ENCODE data around the gene CACNA1G.

CACNA1G gene

DNA sequence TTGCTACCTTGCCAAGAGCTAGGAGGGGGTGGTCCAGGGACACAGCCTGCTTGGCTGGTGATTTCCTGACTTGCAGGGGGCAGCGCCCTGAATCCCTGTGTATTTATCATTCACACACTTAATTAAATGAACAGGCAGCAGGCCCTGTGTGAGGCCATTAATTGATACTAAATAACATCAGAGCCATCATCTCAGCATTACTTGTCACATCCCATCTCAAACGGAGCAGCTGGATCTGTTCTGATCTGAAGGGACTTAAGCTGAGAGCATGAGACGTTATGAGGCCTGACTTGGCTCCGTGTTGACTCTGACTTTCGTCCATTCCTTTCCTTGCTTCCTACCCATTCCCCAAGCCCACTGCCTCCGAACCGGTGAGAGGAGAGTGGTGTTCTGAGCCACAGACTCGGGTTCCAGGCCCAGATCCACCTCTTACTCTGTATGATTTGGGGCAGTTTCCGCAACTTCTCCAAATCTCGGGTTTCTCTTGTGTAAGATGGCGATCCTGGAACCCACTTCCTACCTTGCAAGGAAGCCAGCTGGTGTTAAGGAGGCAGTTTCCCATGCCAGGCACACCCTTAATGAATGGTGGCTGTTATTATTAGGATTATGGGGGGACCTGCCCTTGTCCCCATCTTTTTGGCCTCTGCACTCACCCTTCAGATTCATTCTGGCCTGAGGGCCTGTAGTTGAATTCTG is 33.8 kb downstream of the CACNA1G start:
- H3K9me3 Mint-ChIP-seq = no peaks in the 10 kb centered on the region
- H3K4me1 Mint-ChIP-seq = no peaks in the 10 kb centered on the region
- H3K27ac Mint-ChIP-seq = no peak overlapping the region
- H3K36me3 Mint-ChIP-seq = no peaks in the 10 kb centered on the region
- ATAC-seq (no peak), DNase-seq (ENCODE audit: low spot score in 2 of 2) (no peak)
- no peak overlapping the region for H3K4me3 Mint-ChIP-seq

DNA sequence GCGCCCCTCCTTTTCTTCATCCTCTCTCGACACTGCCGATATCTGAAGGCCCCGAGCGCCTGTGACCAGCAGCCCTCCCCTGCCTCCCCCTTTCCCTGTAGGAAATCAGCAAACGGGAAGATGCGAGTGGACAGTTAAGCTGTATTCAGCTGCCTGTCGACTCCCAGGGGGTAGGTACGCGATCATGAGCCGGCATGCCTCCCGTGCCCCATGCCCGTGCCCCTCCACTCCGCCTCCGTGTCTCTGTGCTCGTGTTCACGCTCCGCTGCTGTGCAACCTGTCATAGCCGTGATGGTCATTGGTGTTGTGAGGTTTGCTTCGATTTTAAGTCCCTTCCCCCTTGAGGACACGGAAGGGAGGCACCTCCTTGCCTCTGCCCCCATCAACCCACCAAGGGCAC is 34.4 kb downstream of the CACNA1G start:
- no peak overlapping the region for H3K27ac Mint-ChIP-seq
- no peak overlapping the region for H3K4me3 Mint-ChIP-seq
- no peaks in the 10 kb centered on the region for H3K36me3 Mint-ChIP-seq
- H3K9me3 Mint-ChIP-seq = no peaks in the 10 kb centered on the region
- no peak for DNase-seq (ENCODE audit: low spot score in 2 of 2)
- ATAC-seq = no peak
- no peaks in the 10 kb centered on the region for H3K4me1 Mint-ChIP-seq

DNA sequence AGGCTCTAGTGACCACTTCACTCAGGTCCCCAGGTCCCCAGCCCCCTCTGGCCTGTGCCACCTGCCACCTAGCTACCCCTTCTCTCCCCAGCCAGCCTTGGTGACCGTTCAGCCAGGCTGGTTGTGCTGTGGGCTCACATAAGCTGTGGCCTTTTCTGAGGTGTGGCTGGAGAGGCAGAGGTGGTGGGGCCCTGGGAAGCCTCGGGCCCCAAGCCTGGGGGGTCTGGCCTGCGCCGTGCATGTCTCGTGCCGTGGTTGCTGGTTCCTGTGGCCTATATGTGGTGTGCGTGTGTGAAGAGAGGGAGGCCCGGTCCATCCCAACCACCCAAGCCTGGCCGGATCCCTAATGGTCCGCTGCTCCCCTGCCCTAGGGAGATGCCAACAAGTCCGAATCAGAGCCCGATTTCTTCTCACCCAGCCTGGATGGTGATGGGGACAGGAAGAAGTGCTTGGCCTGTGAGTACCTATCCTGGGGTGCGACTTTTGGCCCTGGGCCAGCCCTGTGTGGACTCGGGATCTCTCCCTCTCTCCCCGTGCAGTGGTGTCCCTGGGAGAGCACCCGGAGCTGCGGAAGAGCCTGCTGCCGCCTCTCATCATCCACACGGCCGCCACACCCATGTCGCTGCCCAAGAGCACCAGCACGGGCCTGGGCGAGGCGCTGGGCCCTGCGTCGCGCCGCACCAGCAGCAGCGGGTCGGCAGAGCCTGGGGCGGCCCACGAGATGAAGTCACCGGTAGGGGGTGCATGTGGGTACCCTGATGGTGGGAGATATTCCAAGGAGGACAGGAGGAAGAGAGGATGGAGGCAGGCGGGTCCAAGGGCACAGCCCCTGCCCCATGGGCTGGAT is 35.9 kb downstream of the CACNA1G start:
- Mint-ChIP-seq H3K27ac (no peak overlapping the region), H3K4me3 (no peak overlapping the region), H3K9me3 (no peaks in the 10 kb centered on the region), H3K4me1 (no peaks in the 10 kb centered on the region), H3K36me3 (no peaks in the 10 kb centered on the region)
- DNase-seq (ENCODE audit: low spot score in 2 of 2) (no peak), ATAC-seq (no peak)

DNA sequence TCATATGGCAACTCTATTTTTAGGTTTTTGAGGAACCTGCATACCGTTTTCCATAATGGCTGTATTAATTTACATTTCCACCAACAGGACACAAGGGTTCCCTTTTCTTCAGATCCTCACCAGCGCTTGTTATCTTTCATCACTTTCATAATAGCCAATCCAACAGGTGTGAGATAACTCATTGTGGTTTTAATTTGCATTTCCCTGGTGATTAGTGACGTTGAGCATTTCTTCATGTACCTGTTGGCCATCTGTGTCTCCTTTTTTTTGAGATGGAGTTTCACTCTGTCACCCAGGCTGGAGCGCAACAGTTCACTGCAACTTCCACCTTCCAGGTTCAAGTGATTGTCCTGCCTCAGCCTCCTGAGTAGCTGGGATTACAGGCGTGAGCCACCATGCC is 38.0 kb downstream of the CACNA1G start:
- ATAC-seq = no peak
- Mint-ChIP-seq H3K27ac (no peak overlapping the region), H3K36me3 (no peaks in the 10 kb centered on the region), H3K9me3 (no peaks in the 10 kb centered on the region), H3K4me1 (no peaks in the 10 kb centered on the region), H3K4me3 (no peak overlapping the region)
- no peak for DNase-seq (ENCODE audit: low spot score in 2 of 2)

DNA sequence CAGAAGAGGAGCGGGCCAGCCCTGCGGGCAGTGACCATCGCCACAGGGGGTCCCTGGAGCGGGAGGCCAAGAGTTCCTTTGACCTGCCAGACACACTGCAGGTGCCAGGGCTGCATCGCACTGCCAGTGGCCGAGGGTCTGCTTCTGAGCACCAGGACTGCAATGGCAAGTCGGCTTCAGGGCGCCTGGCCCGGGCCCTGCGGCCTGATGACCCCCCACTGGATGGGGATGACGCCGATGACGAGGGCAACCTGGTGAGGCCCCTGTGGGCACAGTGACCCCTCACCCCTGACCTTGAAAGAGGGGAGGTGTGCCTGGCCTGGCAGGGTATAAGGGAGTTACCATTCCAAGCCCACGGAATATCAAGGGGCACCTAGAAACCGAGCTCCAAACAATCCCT is 39.1 kb downstream of the CACNA1G start:
- Mint-ChIP-seq H3K9me3 (no peaks in the 10 kb centered on the region), H3K4me1 (no peaks in the 10 kb centered on the region), H3K36me3 (no peaks in the 10 kb centered on the region), H3K4me3 (no peak overlapping the region), H3K27ac (no peak overlapping the region)
- DNase-seq (ENCODE audit: low spot score in 2 of 2) (no peak), ATAC-seq (no peak)

DNA sequence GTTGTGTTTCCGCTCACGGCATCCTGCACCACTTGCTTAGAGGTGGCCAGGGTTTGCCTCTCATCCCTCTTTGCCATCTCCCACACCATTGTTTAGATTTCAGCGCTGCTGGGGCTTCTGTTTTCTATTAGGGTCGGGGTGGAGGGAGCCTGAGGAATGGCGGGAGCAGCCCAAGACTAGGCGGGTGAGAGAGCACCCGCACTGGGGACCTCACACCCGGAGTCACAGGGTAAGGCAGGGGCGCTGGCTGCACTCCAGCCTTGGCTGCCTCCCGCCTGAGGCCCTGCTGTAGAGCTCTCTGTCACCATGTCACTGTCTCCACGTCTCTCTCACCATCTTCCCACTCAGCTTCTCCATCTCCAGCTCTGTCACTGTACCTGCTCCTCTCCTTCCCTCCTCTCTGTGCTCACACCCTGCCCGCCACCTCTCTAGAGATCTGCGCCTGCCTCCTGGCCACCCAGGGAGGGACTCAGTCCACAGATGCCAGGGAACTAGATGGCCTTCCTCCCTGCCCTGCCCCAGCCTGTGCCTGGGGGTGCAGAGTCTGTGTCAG is 41.4 kb downstream of the CACNA1G start:
- Mint-ChIP-seq H3K4me3 (no peak overlapping the region), H3K4me1 (no peaks in the 10 kb centered on the region), H3K36me3 (no peaks in the 10 kb centered on the region), H3K27ac (no peak overlapping the region), H3K9me3 (no peaks in the 10 kb centered on the region)
- ATAC-seq (no peak), DNase-seq (ENCODE audit: low spot score in 2 of 2) (no peak)

DNA sequence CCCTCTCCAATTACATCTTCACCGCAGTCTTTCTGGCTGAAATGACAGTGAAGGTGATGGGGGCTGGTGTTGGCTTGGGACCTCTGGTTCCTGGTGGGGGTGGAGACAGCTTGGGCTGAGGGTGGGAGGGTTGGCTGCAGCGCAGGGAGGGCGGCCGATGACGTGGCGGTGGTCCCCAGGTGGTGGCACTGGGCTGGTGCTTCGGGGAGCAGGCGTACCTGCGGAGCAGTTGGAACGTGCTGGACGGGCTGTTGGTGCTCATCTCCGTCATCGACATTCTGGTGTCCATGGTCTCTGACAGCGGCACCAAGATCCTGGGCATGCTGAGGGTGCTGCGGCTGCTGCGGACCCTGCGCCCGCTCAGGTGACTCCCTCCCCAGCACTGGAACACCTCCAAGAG is 42.3 kb downstream of the CACNA1G start:
- H3K27ac Mint-ChIP-seq = no peak overlapping the region
- no peak overlapping the region for H3K4me3 Mint-ChIP-seq
- H3K36me3 Mint-ChIP-seq = no peaks in the 10 kb centered on the region
- DNase-seq (ENCODE audit: low spot score in 2 of 2) (no peak), ATAC-seq (no peak)
- no peaks in the 10 kb centered on the region for H3K9me3 Mint-ChIP-seq
- no peaks in the 10 kb centered on the region for H3K4me1 Mint-ChIP-seq

DNA sequence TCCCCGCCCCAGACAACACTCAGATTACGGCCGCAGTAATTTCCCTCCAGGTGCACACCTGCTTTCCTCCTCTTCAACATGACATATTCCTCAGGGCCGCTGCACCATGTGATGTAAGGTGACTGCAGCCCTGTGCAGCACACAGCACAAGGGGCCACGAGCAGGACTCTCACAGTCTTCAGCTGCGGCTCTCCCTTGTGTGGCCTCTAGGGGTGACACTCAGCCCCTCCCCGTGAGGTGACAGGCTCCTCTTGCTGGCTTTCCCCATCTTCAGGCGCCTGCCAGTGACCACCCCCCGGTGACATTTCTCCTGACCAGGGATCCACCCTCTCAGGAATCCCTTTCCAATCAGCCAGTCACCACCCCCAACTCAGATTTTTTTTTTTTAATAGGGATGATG is 42.8 kb downstream of the CACNA1G start:
- Mint-ChIP-seq H3K4me3 (no peak overlapping the region), H3K27ac (no peak overlapping the region), H3K36me3 (no peaks in the 10 kb centered on the region), H3K9me3 (no peaks in the 10 kb centered on the region), H3K4me1 (no peaks in the 10 kb centered on the region)
- DNase-seq (ENCODE audit: low spot score in 2 of 2) = no peak
- ATAC-seq = peak; percentile 29

DNA sequence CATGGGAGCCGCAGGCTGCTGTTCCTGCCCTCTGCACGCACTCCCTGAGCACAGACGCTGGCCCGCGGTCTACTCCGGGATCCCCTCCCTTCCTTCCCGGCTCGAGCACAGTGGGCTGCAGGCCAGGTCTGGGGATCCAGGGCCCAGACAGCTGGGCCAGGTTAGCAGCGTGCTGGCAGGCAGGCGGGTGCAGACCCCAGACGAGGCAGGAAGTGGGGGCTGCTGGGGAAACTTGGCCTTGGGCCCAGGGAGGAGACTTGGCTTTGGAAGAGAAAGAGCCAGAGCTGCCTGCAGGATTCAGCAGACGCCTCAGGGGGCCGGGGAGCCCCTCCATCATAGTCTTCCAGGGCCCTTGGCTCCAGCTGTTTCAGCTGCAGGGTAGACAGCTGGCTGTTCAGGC is 44.0 kb downstream of the CACNA1G start:
- Mint-ChIP-seq H3K27ac (no peak overlapping the region), H3K4me1 (no peaks in the 10 kb centered on the region), H3K4me3 (no peak overlapping the region), H3K9me3 (no peaks in the 10 kb centered on the region), H3K36me3 (no peaks in the 10 kb centered on the region)
- DNase-seq (ENCODE audit: low spot score in 2 of 2) (no peak), ATAC-seq (no peak)

DNA sequence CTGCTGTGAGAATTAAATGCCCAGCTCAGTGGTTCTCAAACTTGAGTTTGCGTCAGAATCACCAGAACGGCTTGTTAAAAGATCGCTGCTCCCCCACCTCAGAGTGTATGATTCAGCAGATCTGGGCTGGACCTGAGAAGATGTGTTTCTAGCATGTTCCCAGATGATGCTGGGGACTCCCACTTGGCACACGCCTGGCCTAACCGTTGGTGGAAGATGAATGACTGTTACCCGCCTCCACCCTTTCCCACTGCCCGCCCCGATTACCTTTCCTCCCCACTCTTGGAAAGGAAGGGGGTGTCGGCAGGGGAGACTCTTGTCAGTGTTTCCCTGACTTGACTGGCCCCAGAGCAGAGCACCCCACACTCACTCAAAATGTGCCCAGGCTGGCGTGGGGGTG is 44.9 kb downstream of the CACNA1G start:
- Mint-ChIP-seq H3K9me3 (no peaks in the 10 kb centered on the region), H3K36me3 (no peaks in the 10 kb centered on the region), H3K4me1 (no peaks in the 10 kb centered on the region), H3K4me3 (no peak overlapping the region), H3K27ac (no peak overlapping the region)
- no peak for DNase-seq (ENCODE audit: low spot score in 2 of 2)
- ATAC-seq = no peak

DNA sequence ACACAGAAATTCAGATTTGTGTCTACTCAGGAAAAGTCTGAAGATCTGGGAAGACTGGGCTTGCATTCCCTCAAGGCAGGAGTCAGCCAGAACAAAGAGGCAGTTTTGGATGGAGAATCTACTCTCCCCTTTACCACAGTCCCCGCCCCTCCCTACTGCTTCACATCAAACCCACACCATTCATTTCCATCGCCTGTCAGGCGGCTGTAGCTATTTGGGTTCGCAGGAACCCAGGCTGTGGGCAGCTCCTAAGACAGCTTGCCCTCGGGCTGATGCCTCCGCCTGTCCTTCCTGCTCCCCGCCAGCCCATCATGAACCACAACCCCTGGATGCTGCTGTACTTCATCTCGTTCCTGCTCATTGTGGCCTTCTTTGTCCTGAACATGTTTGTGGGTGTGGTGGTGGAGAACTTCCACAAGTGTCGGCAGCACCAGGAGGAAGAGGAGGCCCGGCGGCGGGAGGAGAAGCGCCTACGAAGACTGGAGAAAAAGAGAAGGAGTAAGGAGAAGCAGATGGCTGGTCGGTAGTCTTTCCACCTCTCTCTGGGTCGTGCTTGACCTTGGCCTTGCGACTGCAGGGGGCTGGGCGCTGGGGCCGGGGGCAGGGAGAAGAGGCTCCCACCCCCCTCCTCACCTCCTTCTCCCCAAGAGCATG is 47.1 kb downstream of the CACNA1G start:
- H3K4me1 Mint-ChIP-seq = no peaks in the 10 kb centered on the region

DNA sequence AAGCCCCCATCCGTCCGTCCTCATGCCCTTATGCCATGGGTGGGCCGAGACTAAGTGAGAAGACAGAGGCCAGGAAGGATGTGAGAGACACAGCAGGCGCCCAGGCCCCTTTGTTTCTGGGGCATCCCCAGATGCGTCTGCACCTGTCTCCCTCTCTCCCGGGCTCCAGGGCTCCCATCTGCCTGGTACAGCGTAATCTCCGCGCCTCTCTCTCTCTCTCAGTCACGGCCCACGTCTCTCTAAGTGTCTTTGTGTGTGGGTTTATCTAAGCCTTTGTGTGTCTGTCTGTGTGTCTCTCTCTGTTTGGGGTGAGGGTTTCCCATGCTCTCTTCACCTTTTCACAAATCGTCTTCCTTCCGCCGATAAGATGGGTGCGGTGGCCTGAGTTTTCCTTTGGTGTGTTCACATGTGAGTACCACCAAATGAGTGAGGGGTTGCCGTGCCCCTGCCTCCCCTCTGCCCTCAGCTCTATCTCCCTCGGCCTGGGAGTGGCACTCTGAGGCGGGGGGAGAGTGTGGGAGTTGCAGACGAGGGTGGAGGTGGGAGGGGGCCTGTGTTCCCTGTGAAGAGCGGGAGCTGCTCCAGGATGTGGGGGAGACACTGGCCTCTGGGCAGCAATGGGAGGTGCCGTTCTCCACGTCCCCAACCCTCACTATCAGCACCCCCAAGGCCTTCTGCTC is 48.3 kb downstream of the CACNA1G start:
- Mint-ChIP-seq H3K9me3 (no peaks in the 10 kb centered on the region), H3K4me1 (peaks cover under 1% of the 10 kb centered on the region)

More for the DNA sequence above, 47.1 kb downstream of the CACNA1G start:
- Mint-ChIP-seq H3K9me3 (no peaks in the 10 kb centered on the region), H3K27ac (no peak overlapping the region), H3K36me3 (no peaks in the 10 kb centered on the region), H3K4me3 (no peak overlapping the region)
- ATAC-seq (no peak), DNase-seq (ENCODE audit: low spot score in 2 of 2) (no peak)

DNA sequence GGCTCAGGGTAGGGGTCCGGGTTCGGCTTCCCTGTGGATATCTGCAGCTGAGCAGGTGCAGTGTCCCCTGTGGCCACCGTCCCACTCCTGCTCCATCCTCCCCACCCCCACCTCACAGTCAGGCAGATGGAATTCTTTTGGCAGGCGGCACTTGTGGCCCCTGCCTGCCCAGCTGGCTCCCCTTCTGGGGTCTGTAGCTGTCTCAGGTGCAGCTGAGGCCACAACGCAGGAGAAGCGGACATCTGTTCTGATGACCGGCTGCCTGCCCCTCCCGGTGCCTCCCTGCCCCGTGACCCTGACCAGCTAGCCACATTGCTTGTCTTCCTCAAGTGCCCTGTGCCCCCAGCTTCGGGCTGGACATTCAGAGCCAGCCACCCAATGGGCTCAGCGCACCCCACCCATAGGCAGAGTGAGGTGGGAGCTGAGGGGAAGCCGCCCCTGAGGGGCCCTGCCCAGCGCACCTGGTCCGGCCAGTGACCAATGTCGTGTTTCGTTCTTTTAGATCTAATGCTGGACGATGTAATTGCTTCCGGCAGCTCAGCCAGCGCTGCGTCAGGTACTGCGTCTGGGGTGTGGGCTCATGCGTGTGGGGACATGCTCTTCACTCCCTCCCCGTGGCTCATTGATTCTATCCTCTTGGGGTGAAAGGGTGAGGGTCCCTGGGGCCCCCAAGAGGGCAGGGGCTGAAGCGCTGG is 49.0 kb downstream of the CACNA1G start:
- no peak for DNase-seq (ENCODE audit: low spot score in 2 of 2)
- no peak for ATAC-seq
- Mint-ChIP-seq H3K9me3 (no peaks in the 10 kb centered on the region), H3K36me3 (no peaks in the 10 kb centered on the region), H3K4me1 (peaks cover 7% of the 10 kb centered on the region), H3K4me3 (no peak overlapping the region), H3K27ac (no peak overlapping the region)

More for the DNA sequence above, 48.3 kb downstream of the CACNA1G start:
- Mint-ChIP-seq H3K27ac (peak overlapping the region; percentile 4), H3K36me3 (no peaks in the 10 kb centered on the region), H3K4me3 (no peak overlapping the region)
- DNase-seq (ENCODE audit: low spot score in 2 of 2) (no peak), ATAC-seq (no peak)

DNA sequence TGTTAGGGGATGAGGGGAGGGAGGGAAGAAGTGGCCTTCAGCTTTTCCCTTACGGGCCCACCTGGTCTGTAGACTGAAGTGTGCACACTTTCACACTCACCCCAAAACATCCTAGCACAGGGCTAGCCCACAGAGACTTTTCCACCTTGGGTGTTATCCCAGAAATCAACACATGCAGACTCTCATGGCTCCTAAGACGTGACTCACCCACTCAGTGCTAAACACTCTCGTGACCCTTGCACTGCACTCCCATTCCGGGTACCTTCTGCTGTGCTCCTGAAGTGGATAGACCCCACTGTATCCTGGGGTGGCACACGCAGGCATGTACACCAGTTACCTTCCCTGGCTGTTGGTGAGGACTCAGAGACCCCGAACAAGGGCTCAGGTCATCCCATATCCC is 51.1 kb downstream of the CACNA1G start:
- no peak for DNase-seq (ENCODE audit: low spot score in 2 of 2)
- Mint-ChIP-seq H3K9me3 (no peaks in the 10 kb centered on the region), H3K36me3 (no peaks in the 10 kb centered on the region), H3K27ac (no peak overlapping the region), H3K4me3 (no peak overlapping the region), H3K4me1 (peaks cover 12% of the 10 kb centered on the region)
- ATAC-seq = no peak

DNA sequence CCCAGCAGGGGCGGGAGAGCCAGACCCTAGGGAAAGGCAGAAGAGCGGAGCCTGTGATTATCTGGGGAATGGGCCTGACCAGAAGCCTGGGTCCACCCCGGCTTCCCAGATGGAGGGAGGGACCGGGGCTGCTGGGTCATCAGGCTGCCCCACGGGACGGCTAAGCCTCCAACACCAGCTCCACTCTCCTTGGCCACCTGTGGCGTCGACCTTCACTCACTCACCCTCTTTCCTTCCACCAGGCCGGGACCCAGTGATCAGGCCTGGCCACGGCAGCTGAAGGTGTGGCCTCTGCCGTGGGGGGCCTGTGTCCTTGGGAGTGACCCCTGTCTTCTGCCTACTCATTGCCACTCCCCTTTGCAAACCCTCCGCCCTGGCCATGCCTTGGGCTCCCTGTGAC is 51.8 kb downstream of the CACNA1G start:
- DNase-seq (ENCODE audit: low spot score in 2 of 2) = no peak
- no peak overlapping the region for H3K27ac Mint-ChIP-seq
- no peaks in the 10 kb centered on the region for H3K9me3 Mint-ChIP-seq
- no peak overlapping the region for H3K4me3 Mint-ChIP-seq
- ATAC-seq = no peak
- H3K4me1 Mint-ChIP-seq = peaks cover 12% of the 10 kb centered on the region
- no peaks in the 10 kb centered on the region for H3K36me3 Mint-ChIP-seq

All from stimulated activated effector memory CD8-positive, alpha-beta T cell treated with anti-CD3 and anti-CD28 coated beads, Interleukin-12 subunit alpha, Interleukin-12 subunit beta, amount 100 ng/mL, for 72 hours (primary cell).